Stimulated activated naive CD8-positive, alpha-beta T cell treated with anti-CD3 and anti-CD28 coated beads, Interleukin-15, Interleukin-2, amounts not matched to agents 100 U/mL and 50 U/mL, for 24 hours (primary cell): Measurements from ENCODE around the gene SFMBT1.
"Not testable (repeated sequence)": the region's sequence is repeated elsewhere in the genome, so short reads cannot be mapped to it uniquely, and the experiment has no call there.

Source experiments
- ATAC-seq: fragments of 150-1000 bp; cut with Tn5 transposase; one replicate; pipeline ENCODE4 v1.10.0; 2021
- DNase-seq: peaks from one replicate; pipeline ENCODE4 v3.0.0; 2021

The SFMBT1 gene

DNA sequence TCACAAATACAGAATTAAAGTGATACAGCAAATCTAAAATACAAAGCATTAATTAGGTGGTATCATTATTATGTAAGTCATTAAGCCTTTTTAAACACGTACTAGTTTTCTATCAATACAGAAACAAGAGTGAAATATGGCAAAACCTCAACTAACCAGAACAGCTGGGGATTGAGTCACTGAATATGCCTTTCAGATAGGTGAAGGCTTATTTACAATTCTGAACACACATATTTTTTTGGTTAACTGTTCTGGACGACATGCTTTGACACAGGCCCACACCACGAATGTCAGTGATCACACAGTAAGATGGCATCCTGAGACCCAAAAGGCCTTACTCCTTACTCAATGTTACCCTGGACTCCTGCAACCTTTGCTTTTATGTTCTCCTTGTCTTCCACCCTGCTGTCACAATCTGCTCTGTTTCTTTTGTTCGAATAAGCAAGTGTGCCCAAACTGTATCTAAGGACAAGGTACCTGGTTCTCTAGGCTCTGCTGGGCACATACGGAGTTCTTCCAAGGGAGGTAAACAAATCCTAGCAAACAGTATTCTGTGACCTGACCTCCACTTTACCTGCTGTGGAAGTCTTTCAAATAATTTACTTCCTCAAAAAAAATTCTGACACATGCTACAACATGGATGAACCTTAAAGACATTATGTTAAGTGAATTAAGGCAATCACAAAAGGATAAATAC is 7.0 kb downstream of the SFMBT1 start:
- ATAC-seq (no peak), DNase-seq (no peak)

DNA sequence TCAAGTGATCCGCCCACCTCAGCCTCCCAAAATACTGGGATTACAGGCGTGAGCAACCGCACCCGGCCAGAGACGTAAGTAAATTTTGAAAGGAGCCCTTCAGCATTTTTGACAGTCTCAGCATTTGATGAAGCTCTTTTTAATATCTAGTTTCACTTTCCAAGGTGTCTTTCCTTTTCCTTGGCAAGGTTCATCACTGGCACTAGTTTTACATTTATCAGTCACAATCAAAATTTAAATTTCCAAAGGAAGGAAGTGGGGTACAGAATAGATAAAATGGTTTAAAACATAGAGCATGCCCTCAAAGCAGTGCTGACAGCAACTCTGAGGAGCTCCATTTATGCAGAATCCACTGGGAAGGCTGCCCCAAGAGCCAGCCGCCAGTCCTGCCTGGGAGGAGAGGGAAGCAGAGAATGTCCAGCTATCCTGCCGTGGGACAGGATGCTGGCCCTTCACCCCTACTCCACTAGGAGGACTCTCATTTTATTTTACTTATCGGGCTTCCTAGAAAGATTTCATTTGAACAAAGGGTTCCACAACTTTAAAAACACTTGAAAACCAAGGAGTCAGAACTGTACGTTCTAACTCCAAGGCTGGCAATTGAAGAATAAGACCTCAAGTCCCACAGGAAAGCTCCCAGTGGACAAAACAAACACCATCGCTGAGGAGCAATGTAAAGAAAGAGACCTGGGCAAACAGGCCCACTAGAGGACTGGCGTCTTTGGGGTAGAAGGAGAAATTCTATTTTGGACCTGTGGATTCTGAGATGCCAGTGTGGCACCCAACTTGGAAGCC is 9.9 kb downstream of the SFMBT1 start:
- no peak for DNase-seq
- ATAC-seq, result no peak

DNA sequence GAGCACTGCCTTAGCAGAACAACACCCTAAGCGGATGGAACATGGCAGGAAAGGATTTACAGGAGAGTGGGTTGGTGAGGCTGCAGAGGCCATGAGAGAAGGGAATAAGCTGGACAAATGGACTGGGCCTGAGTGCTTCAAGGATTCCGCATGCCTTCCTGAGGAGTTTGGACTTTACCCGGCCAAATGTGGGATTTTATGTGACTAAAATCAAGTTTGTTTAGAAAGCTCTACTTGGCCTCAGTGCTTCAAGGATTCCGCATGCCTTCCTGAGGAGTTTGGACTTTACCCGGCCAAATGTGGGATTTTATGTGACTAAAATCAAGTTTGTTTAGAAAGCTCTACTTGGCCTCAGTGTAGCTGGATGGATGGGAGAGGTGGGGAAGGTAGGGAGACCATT is 10.9 kb downstream of the SFMBT1 start:
- not testable (repeated sequence) for ATAC-seq, DNase-seq

DNA sequence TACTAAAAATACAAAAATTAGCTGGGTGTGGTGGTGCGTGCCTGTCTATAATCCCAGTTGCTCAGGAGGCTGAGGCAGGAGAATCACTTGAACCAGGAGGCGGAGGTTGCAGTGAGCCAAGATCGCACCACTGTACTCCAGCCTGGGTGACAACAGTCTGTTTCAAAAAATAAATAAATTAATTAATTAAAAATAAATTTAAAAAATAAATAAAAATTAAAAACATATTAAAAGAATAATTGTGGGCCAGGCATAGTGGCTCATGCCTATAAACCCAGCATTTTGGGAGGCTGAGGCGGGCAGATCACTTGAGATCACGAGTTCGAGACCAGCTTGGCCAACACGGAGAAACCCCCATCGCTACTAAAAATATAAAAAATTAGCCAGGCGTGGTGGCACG is 11.5 kb downstream of the SFMBT1 start:
- ATAC-seq, DNase-seq: not testable (repeated sequence)

DNA sequence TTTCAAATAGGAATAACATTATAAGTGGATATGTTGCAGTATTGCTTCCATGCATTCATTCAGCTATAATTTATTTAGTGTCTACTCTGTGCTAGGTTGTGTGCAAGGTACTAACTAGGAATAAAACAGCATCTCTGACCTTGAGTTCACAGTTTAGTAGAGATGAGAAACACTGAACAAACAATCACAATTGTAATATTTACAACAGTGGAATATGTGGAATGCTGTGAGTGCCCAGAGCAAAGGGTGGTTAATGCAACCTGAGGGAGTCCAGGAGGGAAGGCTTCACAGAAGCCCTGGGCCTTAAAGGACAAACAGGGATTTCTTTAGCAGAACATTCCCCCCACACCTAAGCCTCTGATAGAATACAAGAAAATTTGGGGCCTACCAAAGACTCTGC is 13.3 kb downstream of the SFMBT1 start:
- ATAC-seq, result no peak
- no peak for DNase-seq

DNA sequence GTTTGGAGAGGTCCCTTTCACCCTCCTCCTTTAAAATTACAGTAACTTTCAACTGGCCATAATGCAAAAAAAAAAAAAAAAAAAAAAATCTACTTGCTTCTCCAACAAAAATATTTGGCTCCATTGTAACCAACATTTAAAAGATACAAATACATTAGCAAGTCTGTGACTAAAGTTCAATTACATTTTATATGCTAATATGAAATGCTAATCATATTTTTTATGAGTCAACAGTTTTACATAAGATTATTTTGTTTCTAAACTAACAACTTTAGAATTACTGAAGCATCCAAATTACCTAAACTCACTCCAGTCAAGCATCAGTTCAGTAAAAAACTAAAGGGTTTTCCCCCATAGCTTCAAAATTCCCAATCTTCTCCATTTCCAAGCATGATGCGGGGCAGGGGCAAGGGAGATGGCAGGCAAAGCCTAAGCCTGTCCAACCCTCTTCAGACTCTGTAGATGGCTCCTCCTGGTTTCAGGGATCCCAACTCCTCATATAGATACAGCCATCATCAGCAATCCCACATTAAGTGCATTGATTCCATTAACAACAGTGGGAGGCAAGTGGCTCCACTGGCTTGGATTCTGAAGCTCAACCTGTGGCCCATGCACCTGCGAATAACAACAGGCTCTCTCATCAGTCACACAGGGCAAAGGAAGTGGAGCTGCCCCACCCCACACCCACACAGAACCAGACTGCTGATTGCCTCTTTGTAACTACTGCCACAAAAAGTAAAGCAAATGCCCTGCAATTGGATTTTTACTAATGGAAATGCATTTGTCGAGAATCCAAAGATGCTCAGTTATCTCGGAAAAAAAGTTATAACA is 15.0 kb downstream of the SFMBT1 start:
- peak; percentile 29 for DNase-seq
- ATAC-seq, result peak; percentile 81

DNA sequence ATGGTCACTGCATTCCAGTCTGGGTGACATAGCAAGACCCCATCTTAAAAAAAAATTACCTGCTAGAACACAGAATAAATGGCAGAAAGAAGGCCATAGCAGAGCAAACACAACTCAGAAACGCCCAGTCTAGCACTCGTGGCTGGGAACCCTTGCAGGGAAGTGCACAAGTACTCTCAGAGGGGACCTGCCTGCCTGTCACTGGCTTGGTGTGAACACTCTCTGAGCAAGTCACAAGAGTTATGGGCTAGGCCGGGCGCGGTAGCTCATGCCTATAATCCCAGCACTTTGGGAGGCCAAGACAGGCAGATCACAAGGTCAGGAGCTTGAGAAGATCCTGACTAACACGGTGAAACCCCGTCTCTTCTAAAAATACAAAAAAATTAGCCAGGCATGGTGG is 17.2 kb downstream of the SFMBT1 start:
- ATAC-seq (no peak), DNase-seq (no peak)

DNA sequence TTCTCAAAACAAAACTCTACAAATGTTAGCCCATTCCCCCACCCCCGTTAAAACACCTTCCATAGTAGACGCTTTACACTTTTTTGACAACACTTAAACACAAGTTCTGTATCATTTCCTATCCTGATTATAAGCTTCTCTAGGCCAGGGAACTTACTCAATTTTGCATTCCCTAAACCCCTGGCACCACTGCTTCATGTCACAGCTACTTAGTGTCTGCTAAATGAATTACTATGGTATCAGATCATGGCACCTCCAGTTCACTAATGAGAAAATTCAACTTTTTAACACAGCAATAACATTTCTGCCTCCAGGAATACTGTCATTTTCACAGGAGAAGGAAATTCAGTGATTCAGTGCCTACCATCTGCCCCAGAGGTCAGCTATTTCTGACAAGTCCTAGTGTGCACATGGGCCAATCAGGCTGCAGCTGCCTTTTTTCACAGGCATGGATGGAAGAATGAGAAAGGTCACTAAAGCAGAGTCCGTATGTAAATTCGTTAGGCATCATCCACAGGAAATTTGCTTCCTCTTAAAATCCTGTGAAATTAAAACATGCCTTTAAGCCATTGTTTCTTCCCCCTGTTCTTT is 18.5 kb downstream of the SFMBT1 start:
- DNase-seq (no peak), ATAC-seq (no peak)

DNA sequence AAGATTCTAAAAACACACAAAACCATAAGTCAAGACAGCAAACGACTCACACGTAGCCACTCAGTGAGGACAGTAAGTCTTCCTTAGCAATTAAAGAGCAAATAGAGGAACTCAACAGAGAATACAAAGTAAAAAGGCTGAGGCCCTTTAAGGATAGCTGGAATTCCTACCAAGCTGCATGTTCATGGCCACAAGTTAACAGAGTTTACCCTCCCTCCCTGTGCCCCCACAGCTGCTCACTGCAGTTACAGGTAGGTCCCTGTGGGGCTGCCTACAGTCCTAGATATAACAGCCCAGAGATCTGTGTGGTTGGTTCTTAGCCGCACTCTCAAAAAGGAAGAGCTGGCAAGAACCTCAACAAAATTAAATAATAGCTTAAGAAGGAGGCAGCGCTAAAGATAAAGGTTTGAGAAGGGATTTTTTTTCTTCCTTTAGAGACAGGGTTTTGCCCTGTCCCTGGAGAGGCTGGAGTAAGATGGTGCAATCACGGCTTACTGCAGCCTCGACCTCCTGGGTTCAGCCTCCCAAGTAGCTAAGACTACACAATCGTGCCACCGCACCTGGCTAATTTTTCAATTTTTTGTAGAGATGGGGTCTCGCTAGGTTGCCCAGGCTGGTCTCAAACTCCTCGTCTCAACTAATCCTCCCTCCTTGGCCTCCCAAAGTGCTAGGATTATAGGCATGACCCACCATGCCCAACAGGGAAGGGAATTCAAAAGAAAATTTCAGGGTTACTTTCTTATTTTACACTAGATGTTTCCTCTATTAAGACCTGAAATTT is 19.3 kb downstream of the SFMBT1 start:
- ATAC-seq (no peak), DNase-seq (no peak)

DNA sequence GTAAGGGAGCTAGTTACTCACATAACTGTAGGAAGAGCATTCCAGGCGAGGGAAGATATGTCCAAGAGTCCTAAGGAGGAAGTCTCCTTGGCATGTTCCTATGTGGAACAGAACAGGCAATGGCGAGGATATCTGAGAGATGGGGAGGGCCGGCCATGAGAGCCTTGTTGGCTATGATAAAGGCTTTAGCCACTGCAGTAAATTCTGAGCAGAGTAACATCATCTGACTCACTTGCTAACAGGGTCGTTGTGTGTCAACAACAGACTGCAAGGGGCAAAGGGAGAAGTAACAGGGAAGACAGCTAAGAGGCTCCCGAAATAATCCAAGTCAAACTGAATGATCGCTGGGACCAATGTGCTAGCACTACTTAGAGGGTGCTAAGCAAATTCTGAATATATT is 21.6 kb downstream of the SFMBT1 start:
- ATAC-seq (no peak), DNase-seq (no peak)

DNA sequence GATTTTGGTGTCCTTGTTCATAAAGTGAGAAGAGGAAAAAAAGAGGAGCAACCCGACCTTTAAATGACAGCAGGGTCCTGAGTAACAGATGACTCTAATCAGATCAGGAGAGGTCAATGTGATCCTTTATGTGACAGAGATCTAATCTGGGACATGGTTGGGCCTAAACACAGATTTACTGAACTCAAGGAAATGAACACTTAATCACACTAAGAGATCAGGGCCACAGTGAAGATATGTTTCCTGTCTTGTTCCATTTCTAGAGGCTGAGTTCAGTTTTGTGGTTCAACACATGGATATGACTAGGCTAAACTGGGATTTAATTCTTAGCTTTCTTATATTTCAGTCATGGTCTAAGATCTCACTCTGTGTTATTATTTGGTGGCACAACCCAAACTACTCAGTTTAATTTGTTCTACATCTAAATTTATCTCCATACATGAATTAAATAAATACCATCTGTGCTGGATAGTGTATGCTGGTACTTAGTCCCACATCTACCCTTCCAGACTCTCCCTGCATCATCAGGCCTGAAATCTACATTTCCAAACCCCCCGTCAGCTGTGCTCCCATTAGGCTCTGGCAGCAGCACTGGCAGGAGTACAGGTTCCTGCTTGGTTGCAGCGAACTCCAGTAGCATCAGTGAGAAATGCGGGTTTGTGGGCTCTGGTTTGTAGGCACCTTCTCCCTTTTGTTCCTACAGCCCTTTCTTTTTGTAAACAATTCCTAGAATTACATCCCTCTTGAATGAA is 22.6 kb downstream of the SFMBT1 start:
- ATAC-seq (peak; percentile 79), DNase-seq (no peak)

DNA sequence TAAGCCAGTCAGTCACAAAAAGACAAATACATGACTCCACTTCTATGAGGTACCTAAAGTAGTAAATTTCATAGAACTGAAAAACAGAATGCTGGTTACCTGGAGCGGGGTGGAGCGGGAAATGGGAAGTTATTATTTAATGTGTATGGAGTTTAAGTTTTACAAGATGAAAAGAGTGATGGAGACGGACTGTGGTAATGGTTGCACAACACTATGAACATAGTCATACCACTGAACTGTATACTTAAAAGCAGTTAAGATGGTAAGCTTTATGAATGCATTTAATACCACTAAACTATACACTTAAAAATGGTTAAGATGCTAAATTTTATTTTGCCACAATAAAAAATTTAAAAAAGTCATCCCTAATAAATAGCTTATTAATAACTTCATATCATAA is 23.2 kb downstream of the SFMBT1 start:
- ATAC-seq, result no peak
- no peak for DNase-seq

DNA sequence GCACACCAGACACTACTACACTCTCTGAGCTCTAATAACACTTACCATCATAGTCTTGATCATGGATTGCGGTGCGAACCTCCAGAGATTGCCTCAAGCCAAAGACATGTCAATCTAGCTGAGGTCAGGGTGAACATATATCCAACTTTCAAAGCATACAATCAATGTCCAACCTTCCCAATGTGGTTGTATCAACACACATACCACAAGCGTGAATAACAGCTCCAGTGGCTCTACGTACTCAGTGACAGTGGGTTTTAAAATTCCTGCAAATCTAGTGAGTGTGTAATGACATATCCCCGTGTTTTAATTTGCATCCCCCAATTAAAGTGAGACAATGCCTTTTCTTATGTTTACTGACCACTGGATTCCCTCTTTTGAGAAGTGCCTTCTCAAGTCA is 29.6 kb downstream of the SFMBT1 start:
- DNase-seq (no peak), ATAC-seq (no peak)

DNA sequence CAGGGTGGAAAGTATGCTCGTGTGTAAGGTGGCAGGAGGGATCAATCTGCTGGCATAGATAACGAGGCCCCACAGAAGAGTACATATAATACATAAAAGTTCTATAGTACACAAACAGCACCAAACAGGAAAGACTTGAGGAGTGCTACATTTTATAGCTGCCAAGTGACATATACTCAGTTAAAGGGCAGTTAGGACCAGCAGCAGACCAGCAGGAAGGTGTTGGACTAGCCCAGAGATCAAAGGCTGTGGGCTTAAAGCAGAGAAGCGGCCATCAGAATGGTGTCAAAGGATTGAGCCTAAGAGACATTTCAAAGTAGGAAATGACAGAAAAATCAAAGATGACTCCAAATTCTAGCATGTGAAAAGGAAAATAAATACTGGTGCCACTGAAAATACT is 34.5 kb downstream of the SFMBT1 start:
- ATAC-seq, result no peak

DNA sequence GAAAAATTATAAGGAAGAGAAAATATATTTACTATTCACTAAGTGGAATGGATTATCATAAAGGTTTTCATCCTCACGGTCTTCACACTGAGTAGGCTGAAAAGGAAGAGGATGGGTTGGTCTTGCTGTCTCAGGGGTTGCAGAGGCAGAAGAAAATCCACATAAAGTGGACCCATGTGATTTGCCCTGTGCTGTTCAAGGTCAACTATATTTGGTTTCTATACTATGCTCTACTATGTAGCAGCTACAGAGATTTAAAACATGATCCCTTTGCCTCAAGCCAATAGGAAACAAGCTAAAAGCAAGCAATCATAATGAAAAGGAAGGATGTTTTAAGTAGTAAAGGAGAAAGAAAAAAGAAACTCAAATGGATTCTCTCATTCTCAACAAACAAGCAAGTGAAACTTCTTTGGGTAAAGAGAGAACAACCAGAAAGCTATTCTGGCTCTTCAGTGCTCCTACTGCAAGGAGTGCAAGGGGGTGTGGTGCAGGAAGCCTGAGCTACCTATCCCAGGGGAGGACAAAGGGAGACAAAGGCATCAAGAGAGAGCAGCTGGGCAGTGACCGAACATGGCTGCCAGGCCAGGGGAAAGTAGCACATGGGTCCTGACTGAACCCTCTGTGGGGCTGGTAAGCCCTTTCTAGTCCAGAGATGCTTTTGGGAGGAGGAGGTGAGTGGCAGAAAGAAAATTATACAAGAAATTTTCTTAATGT is 35.9 kb downstream of the SFMBT1 start:
- ATAC-seq (no peak), DNase-seq (no peak)

More for the DNA sequence above, 34.5 kb downstream of the SFMBT1 start:
- no peak for DNase-seq

DNA sequence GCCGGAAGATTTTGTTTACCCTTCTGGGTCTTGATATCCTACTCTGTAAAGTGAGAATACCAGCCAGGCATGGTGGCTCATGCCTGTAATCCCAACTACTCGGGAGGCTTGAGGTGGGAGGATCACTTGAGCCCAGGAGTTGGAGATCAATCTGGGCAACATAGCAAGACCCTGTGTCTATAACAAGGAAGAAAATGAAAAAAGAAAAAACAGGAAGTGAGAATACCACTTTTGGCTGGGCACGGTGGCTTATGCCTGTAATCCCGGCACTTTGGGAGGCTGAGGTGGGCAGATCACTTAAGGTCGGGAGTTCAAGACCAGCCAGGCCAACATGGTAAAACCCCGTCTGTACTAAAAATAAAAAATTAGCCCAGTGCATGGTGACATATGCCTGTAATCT is 36.9 kb downstream of the SFMBT1 start:
- DNase-seq (no peak), ATAC-seq (no peak)

DNA sequence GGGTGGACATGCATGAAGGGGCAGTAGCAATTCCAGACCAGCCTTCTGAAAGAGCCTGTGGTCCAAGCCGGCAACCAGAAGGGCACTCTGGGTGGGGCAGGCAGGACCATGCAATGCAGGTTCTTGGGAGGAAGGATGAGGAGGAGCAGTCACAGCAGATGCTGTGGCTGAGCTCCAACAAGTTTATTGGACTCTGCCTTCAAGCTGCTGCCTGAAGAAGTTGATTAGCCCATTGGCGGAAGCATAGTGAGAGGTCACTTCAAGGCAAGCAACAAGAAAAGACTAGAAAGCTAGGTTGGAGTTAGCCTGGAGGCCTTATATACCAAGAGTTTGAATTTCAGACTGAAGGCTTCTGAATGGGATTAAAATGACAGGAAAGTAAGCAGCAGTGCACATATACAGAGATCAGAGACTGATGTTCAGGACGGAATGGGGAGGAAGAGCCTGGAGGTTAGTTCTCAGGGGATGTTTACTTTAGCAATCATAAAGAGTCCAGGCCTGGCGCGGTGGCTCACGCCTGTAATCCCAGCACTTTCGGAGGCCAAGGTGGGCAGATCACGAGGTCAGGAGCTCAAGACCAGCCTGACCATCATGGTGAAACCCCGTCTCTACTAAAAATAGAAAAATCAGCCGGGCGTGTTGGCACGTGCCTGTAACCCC is 39.9 kb downstream of the SFMBT1 start:
- ATAC-seq, result no peak
- no peak for DNase-seq

DNA sequence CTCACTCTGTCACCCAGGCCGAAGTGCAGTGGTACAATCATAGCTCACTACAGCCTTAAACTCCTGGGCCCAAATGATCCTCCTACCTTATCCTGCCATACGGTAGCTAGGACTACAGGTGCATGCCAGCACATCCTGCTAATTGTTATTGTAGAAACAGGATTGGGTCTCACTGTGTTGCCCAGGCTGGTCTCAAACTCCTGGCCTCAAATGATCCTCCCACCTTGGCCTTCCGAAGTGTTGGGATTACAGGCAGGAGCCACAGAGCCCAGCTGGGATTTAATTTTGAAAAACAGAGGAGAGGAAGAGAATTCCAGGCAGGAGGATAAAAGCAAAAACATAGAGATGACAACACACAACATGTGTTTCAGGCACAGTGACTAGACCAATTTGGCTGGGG is 40.5 kb downstream of the SFMBT1 start:
- no peak for ATAC-seq
- no peak for DNase-seq

DNA sequence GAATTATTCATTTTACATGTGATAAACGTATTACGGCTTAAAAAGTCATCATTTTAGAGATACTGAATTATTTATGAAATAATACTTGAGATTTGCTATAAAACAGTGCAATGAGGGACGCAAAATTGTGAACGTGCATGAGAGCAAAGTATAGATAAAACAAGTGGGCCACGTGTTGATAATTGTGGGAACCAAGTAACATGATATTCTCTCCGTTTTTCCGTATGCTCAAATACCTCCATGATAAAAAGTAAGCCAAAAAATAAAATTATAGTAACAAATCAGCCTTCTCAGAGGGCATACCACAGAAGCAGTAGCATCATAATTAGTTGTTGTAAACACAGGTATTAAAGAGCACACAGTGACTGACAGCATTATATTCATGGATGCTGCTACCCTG is 42.6 kb downstream of the SFMBT1 start:
- ATAC-seq (no peak), DNase-seq (no peak)
